NB4 (cell line): ENCODE measurements around the gene SHC1.

Experiments
- POLR2A ChIP-seq: IDR thresholded peaks from 2 replicates; pipeline ENCODE4 v1.6.1; 2011; ENCODE audit warnings: mild to moderate bottlenecking; ENCODE audit not compliant: insufficient read length; ENCODE audit errors: extremely low read depth
- TF ChIP-seq, protein P1 (sequence below): IDR thresholded peaks from one replicate; pipeline ENCODE4 v1.5.1; 2012; ENCODE audit warnings: low read depth, low read length

DNA sequence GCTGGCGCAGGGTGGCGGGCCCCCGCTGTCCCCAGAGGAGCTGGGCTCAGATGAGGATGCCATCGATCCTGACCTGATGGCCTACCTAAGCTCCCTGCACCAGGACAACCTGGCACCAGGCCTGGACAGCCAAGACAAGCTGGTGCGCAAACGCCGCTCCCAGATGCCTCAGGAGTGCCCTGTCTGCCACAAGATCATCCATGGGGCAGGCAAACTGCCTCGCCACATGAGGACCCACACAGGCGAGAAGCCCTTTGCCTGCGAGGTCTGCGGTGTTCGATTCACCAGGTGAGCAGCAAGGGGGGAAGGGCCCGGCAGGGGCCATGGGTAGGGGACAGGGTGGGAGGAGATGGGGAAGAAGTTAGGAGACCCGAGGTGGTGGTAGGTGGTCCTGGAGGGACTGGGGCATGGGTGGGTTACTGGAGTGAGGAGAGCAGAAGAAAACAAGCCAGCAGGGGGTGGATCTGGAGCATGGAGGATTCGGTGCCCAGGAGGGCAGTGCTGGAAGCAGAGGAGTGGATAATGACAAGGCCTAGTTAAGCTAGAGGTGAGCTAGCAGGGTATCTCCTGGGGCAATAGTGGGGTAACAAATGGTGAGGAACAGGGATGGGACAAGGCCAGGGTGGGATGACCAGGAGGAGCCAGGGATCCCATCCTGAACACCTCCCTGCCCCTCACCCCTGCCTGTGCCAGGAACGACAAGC lies 45.1 kb upstream of the SHC1 start:
- TF ChIP-seq, protein P1, sequence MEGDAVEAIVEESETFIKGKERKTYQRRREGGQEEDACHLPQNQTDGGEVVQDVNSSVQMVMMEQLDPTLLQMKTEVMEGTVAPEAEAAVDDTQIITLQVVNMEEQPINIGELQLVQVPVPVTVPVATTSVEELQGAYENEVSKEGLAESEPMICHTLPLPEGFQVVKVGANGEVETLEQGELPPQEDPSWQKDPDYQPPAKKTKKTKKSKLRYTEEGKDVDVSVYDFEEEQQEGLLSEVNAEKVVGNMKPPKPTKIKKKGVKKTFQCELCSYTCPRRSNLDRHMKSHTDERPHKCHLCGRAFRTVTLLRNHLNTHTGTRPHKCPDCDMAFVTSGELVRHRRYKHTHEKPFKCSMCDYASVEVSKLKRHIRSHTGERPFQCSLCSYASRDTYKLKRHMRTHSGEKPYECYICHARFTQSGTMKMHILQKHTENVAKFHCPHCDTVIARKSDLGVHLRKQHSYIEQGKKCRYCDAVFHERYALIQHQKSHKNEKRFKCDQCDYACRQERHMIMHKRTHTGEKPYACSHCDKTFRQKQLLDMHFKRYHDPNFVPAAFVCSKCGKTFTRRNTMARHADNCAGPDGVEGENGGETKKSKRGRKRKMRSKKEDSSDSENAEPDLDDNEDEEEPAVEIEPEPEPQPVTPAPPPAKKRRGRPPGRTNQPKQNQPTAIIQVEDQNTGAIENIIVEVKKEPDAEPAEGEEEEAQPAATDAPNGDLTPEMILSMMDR = no peak
- no peak for TF ChIP-seq POLR2A
